Osteoblast (primary cell): ENCODE measurements around the gene C1orf159. TPM values are rescaled to one million over a fixed set of nuclear protein-coding genes. Genes with fewer than 3 reads are reported as not detected.
A peak's percentile ranks its signal among the peaks of the same experiment; 100 is the strongest.

Experiments
- DNase-seq: peaks from one replicate; pipeline ENCODE4 v3.0.0; 2011; ENCODE audit warnings: low spot score, mixed read lengths; ENCODE audit not compliant: insufficient read length; ENCODE audit errors: missing footprints
- H2AFZ ChIP-seq: 2 replicates; pipeline ENCODE4 v1.6.0; 2011; ENCODE audit warnings: mild to moderate bottlenecking, low read length
- H3K27ac ChIP-seq: 2 replicates; pipeline ENCODE4 v1.5.1; 2011; ENCODE audit warnings: mild to moderate bottlenecking, low read depth, low read length, moderate library complexity
- H3K27me3 ChIP-seq: 2 replicates; pipeline ENCODE4 v1.6.0; 2012; ENCODE audit warnings: mild to moderate bottlenecking, control low read depth, inconsistent platforms, low read length, moderate library complexity; ENCODE audit not compliant: insufficient read depth
- H3K36me3 ChIP-seq: 2 replicates; pipeline ENCODE4 v1.5.1; 2011; ENCODE audit warnings: mild to moderate bottlenecking, low read length, control low read depth, moderate library complexity; ENCODE audit not compliant: insufficient read depth
- H3K4me1 ChIP-seq: 2 replicates; pipeline ENCODE4 v1.5.1; 2011; ENCODE audit warnings: mild to moderate bottlenecking, low read length, control low read depth, moderate library complexity; ENCODE audit not compliant: insufficient read depth
- H3K4me2 ChIP-seq: 2 replicates; pipeline ENCODE4 v1.6.0; 2011; ENCODE audit warnings: mild to moderate bottlenecking, low read length; ENCODE audit not compliant: insufficient read depth
- H3K4me3 ChIP-seq: fragments of 200-600 bp; sonication (generic); 3 replicates; pipeline ENCODE4 v1.5.1; 2012; ENCODE audit warnings: mild to moderate bottlenecking, low read length, inconsistent platforms; ENCODE audit not compliant: insufficient read depth
- H3K79me2 ChIP-seq: 2 replicates; pipeline ENCODE4 v1.6.0; 2012; ENCODE audit warnings: mild to moderate bottlenecking, low read length, control low read depth, inconsistent platforms; ENCODE audit not compliant: insufficient read depth
- H3K9me3 ChIP-seq: 2 replicates; pipeline ENCODE4 v1.5.1; 2011; ENCODE audit warnings: low read depth, low read length, control low read depth
- H4K20me1 ChIP-seq: 2 replicates; pipeline ENCODE4 v1.6.0; 2012; ENCODE audit warnings: mild to moderate bottlenecking, low read length, control low read depth; ENCODE audit not compliant: insufficient read depth
- total RNA-seq: library from RNA; depleted of rRNA; stranded (reverse); fragments of >200 nt; gene quantifications from 2 replicates; pipeline ENCODE4 v1.2.3, GENCODE V29; 2012
- TF ChIP-seq, protein P1 (sequence below): IDR thresholded peaks from 2 replicates; pipeline ENCODE4 v1.5.1; 2011; ENCODE audit warnings: mild to moderate bottlenecking, low read depth, low read length, moderate library complexity; ENCODE audit errors: extremely low read depth

C1orf159 gene
- total RNA-seq, 1 donor, result 5.4 TPM

DNA sequence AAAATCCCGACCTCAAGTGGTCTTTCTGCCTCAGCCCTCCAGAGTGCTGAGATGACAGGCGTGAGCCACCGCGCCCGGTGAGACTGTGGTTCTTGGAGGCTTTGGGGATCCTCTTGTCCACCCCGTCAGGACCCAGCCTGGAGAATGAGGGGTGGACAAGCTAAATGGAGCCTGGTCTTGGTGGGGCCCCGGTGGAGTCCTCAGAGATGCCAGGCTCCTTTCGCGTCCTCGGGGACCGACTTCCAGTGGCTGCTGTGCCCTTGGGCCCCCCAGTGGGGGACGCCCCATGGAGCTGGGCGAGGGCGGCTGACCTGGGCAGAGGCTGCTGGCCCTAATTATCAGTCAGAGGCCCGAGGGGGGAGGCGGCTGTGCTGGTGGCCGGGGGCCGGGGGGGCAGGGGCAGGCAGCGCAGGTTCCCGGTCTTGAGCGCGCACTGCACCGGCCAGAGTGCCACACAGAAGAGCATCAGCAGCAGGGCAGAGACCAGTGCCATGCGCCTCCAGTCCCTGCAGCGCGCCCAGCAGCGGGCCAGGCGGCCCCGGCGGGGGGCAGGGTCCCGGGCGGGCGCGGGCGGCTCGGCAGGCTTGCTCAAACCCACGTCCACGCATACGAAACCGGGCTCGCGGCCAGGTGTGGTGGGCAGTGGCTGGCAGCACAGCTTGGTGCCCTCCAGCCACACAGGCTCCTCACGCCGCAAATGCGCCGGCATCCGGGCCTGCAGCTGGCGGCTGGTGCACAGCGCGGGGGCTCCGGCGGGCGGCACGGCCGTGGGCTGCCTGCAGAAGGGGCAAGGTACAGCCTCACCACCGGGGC, 44.2 kb downstream of the C1orf159 start:
- Histone ChIP-seq H3K4me2 (no peak overlapping the region), H3K79me2 (no peaks in the 10 kb centered on the region), H4K20me1 (no peaks in the 10 kb centered on the region), H3K27ac (no peak overlapping the region), H3K4me1 (no peaks in the 10 kb centered on the region), H3K36me3 (no peaks in the 10 kb centered on the region), H3K4me3 (no peak overlapping the region), H2AFZ (no peak overlapping the region), H3K9me3 (no peaks in the 10 kb centered on the region), H3K27me3 (peaks cover 11% of the 10 kb centered on the region)
- TF ChIP-seq, protein P1, sequence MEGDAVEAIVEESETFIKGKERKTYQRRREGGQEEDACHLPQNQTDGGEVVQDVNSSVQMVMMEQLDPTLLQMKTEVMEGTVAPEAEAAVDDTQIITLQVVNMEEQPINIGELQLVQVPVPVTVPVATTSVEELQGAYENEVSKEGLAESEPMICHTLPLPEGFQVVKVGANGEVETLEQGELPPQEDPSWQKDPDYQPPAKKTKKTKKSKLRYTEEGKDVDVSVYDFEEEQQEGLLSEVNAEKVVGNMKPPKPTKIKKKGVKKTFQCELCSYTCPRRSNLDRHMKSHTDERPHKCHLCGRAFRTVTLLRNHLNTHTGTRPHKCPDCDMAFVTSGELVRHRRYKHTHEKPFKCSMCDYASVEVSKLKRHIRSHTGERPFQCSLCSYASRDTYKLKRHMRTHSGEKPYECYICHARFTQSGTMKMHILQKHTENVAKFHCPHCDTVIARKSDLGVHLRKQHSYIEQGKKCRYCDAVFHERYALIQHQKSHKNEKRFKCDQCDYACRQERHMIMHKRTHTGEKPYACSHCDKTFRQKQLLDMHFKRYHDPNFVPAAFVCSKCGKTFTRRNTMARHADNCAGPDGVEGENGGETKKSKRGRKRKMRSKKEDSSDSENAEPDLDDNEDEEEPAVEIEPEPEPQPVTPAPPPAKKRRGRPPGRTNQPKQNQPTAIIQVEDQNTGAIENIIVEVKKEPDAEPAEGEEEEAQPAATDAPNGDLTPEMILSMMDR, result no peak
- DNase-seq, result peak; percentile 95

DNA sequence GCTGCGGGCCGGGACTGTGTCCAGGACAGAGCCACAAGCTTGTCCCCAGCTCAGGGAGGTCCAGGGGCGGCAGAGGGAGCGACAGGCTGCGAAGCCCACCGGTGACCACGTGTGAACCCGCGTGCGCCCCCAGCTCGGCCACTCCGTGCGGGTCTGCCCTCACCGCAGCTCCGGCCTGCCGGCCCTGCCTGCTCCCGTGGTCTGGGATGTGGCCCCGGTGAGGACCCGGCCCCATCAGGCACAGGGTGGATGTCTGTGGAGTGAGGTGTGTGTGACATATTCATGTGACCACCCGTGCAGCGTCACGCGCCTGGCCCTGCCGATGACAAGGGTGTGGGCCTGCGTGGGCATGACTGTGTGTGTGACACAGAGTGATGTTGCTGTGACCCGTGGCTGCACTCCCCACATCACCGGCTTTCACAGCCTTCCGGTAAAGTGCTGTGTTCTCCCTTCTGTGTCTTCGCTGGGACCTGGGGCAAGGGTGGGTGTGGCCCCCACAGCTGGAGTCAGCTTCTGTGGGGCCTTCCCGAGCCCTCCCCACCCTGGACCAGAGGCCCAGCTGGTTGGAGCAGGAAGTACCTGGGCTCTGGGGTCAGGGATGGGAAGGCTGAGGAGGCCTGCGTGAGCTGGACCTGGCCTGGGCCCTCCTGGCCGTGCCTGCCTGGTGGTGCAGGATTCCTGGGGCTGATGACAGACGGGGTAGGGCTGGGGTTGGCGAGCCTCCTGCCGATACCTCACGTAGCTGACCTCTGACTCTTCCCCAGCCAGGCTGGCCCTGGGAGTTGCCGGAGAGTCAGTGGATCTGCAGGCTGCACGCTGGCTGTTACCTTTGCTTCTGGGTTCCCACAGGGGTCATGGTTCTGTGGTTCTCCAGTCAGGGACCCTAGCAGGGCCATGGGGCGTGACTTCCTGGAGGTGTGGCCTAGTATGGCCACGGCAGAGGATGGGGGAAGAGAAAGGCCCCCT, 45.9 kb downstream of the C1orf159 start:
- Histone ChIP-seq H4K20me1 (no peaks in the 10 kb centered on the region), H3K4me1 (no peaks in the 10 kb centered on the region), H3K9me3 (no peaks in the 10 kb centered on the region), H2AFZ (no peak overlapping the region), H3K27ac (no peak overlapping the region), H3K4me3 (no peak overlapping the region), H3K27me3 (peaks cover 11% of the 10 kb centered on the region), H3K36me3 (no peaks in the 10 kb centered on the region), H3K4me2 (no peak overlapping the region), H3K79me2 (no peaks in the 10 kb centered on the region)
- TF ChIP-seq, protein P1, result no peak
- DNase-seq, result peak; percentile 95

DNA sequence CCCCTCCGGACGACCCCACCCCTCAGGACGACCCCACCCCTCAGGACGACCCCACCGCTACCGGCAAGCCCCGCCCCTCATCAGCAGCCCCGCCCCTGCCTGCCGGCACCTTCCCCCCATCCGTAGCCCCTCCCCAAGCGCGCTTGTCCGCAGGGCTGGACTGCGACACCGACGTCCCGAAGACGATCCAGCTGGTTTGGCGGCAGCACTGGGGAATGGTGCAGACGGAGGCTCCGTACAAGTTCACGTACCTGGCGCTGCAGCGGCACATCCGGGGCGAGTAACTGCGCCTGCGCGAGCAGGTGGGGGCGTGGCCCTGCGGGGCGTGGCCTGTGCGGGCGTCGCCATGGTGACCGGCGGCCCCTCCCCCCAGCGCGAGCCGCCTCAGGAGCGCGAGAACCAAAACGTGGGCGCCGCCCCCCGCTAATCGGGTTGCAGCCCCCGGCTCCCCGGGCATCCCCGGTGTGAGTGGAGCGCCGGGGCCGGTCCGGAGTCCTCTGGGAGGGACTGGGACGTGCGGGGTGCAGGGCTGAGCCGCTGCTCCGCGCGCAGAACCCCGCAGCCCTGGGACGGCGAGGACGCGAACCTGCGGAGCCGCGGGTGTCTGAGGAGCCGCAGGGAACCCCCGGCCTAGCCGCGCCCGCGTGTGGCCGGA, 46.7 kb downstream of the C1orf159 start:
- Histone ChIP-seq H3K4me3 (peak overlapping the region; percentile 70), H3K27me3 (peaks cover 11% of the 10 kb centered on the region)
- TF ChIP-seq, protein P1, result no peak

More for the DNA sequence above, 46.7 kb downstream of the C1orf159 start:
- Histone ChIP-seq H3K4me2 (peak overlapping the region; percentile 82), H3K79me2 (no peaks in the 10 kb centered on the region), H2AFZ (peak overlapping the region; percentile 85), H3K36me3 (no peaks in the 10 kb centered on the region), H3K4me1 (peaks cover 3% of the 10 kb centered on the region), H3K27ac (no peak overlapping the region), H3K9me3 (no peaks in the 10 kb centered on the region), H4K20me1 (no peaks in the 10 kb centered on the region)
- peak; percentile 97 for DNase-seq
